HCT116 (cell line): Measurements from ENCODE around the gene ZBED6. TPM values are rescaled to one million over a fixed set of nuclear protein-coding genes. Genes with fewer than 3 reads are reported as not detected.

Experiments
- ATAC-seq: fragments of 200-7000 bp; cut with Tn5 transposase; 2 replicates; pipeline ENCODE4 v1.9.1; 2020; ENCODE audit warnings: mild to moderate bottlenecking, moderate library complexity
- BruUV-seq: library from RNA; stranded (reverse); fragments of 400-500 nt; replicated peaks from 2 replicates; lab custom pipeline; 2021; lab: Mats Ljungman, UMichigan
- CTCF ChIA-PET: fragments of 300-600 bp; sonication (Branson Sonifier 250); formaldehyde crosslinking; loops from one replicate; lab custom pipeline; 2021; ENCODE audit warnings: antibody characterized with exemption; lab: Charles Lee
- POLR2A ChIA-PET: fragments of 300-600, 350-600 bp; sonication (Branson Sonifier 250); formaldehyde crosslinking; loops from one replicate; lab custom pipeline; 2021; ENCODE audit warnings: antibody characterized with exemption; lab: Charles Lee
- RAD21 ChIA-PET, 2 experiments: fragments of 300-600 bp; sonication (Branson Sonifier 250); formaldehyde crosslinking; loops; one replicate each; lab custom pipeline; 2023; ENCODE audit warnings: low total read pairs in 2 of 2; ENCODE audit not compliant: uncharacterized antibody in 2 of 2, unreplicated experiment in 2 of 2, low non-redundant PET in 1 of 2; lab: Charles Lee
- DNase-seq: peaks from one replicate; pipeline ENCODE4 v3.0.0-alpha.2; 2010; ENCODE audit warnings: low read depth, low spot score
- H2AFZ ChIP-seq: fragments of 200-600 bp; shearing (Covaris generic), sonication (generic); 2 replicates; pipeline ENCODE4 v1.6.1; 2017; ENCODE audit warnings: low read depth, mixed run types, mixed read lengths, antibody characterized with exemption, low read length; ENCODE audit not compliant: poor library complexity, severe bottlenecking
- H3K27ac ChIP-seq: 2 replicates; pipeline ENCODE4 v1.5.1; 2012; ENCODE audit warnings: low read depth, low read length
- H3K27me3 ChIP-seq: fragments of 200-600 bp; sonication (generic); 2 replicates; pipeline ENCODE4 v1.6.1; 2016; ENCODE audit warnings: mixed run types, low read length, mixed read lengths; ENCODE audit not compliant: insufficient read depth
- H3K36me3 ChIP-seq, 2 experiments: fragments of 200-500 bp in 1 of 2; fragments of 200-600 bp in 1 of 2; sonication (Bioruptor generic) in 1 of 2; sonication (generic) in 1 of 2; 2 replicates each; pipeline versions ENCODE4 v1.5.1 to v1.6.1; 2014 to 2016; ENCODE audit warnings: low read length in 2 of 2, inconsistent platforms in 1 of 2, mixed read lengths in 1 of 2, mixed run types in 1 of 2; ENCODE audit not compliant: insufficient read depth in 2 of 2, control insufficient read depth in 1 of 2
- H3K4me1 ChIP-seq, 2 experiments: fragments of 200-600 bp in 1 of 2; sonication (generic) in 1 of 2; 2 replicates each; pipeline versions ENCODE4 v1.5.1 to v1.6.1; 2012 to 2017; ENCODE audit warnings: low read length in 2 of 2, inconsistent platforms in 1 of 2, mild to moderate bottlenecking in 1 of 2, mixed read lengths in 1 of 2, mixed run types in 1 of 2, moderate library complexity in 1 of 2; ENCODE audit not compliant: insufficient read depth in 2 of 2, control insufficient read depth in 1 of 2
- H3K4me2 ChIP-seq: fragments of 200-600 bp; sonication (generic); 2 replicates; pipeline ENCODE4 v1.6.1; 2017; ENCODE audit warnings: mixed run types, low read length, mixed read lengths
- H3K4me3 ChIP-seq, 2 experiments: fragments of 200-600 bp in 1 of 2; sonication (generic) in 1 of 2; replicated peaks in 1 of 2; 2 replicates each; pipeline ENCODE4 v1.5.1; 2011 to 2016; ENCODE audit warnings: low read length in 2 of 2, control low read depth in 1 of 2, low read depth in 1 of 2, mild to moderate bottlenecking in 1 of 2, mixed read lengths in 1 of 2, mixed run types in 1 of 2
- H3K79me2 ChIP-seq: fragments of 200-600 bp; sonication (generic); 2 replicates; pipeline ENCODE4 v1.6.1; 2017; ENCODE audit warnings: mild to moderate bottlenecking, mixed run types, low read length, moderate library complexity, mixed read lengths; ENCODE audit not compliant: insufficient read depth
- H3K9ac ChIP-seq: fragments of 200-600 bp; sonication (generic); 2 replicates; pipeline ENCODE4 v1.6.1; 2016; ENCODE audit warnings: low read length, mixed read lengths
- H3K9me2 ChIP-seq: fragments of 200-600 bp; sonication (generic), shearing (Covaris generic); 2 replicates; pipeline ENCODE4 v1.6.1; 2017; ENCODE audit warnings: mixed run types, mild to moderate bottlenecking, moderate library complexity; ENCODE audit not compliant: insufficient read depth
- H3K9me3 ChIP-seq, 2 experiments: fragments of 200-500 bp in 1 of 2; fragments of 200-600 bp in 1 of 2; sonication (Bioruptor generic) in 1 of 2; sonication (generic) in 1 of 2; 2 replicates each; pipeline ENCODE4 v1.6.1; 2014 to 2017; ENCODE audit warnings: low read length in 2 of 2, mixed read lengths in 2 of 2, inconsistent platforms in 1 of 2, low read depth in 1 of 2, mild to moderate bottlenecking in 1 of 2, mixed run types in 1 of 2, moderate library complexity in 1 of 2; ENCODE audit not compliant: control insufficient read depth in 1 of 2, insufficient read depth in 1 of 2
- H4K20me1 ChIP-seq: fragments of 200-600 bp; sonication (generic), shearing (Covaris generic); 2 replicates; pipeline ENCODE4 v1.6.1; 2017; ENCODE audit warnings: mixed run types, mild to moderate bottlenecking, moderate library complexity; ENCODE audit not compliant: insufficient read depth
- CBX3 ChIP-seq: IDR thresholded peaks from 2 replicates; pipeline ENCODE4 v1.6.1; 2012; ENCODE audit warnings: low read depth
- CEBPB ChIP-seq: IDR thresholded peaks from 2 replicates; pipeline ENCODE4 v1.6.1; 2012; ENCODE audit warnings: low read depth
- JUND ChIP-seq: IDR thresholded peaks from 2 replicates; pipeline ENCODE4 v1.6.1; 2012
- POLR2A ChIP-seq: IDR thresholded peaks from 2 replicates; pipeline ENCODE4 v1.7.0; 2011; ENCODE audit warnings: borderline replicate concordance; ENCODE audit not compliant: insufficient read depth, insufficient read length; ENCODE audit errors: extremely low read depth
- POLR2AphosphoS5 ChIP-seq: IDR thresholded peaks from 2 replicates; pipeline ENCODE4 v1.6.1; 2011; ENCODE audit warnings: mild to moderate bottlenecking, low read depth, low read length, moderate library complexity
- RAD21 ChIP-seq: IDR thresholded peaks from 2 replicates; pipeline ENCODE4 v1.6.1; 2012; ENCODE audit warnings: low read depth, mild to moderate bottlenecking
- SRF ChIP-seq: IDR thresholded peaks from 2 replicates; pipeline ENCODE4 v1.6.1; 2012; ENCODE audit warnings: low read depth
- TCF7L2 ChIP-seq: IDR thresholded peaks from 2 replicates; pipeline ENCODE4 v1.7.0; 2011; ENCODE audit warnings: borderline replicate concordance, inconsistent platforms; ENCODE audit not compliant: insufficient read depth, insufficient read length; ENCODE audit errors: extremely low read depth
- YY1 ChIP-seq: IDR thresholded peaks from 2 replicates; pipeline ENCODE4 v1.6.1; 2011; ENCODE audit warnings: low read length, low read depth, moderate library complexity, mild to moderate bottlenecking; ENCODE audit not compliant: insufficient replicate concordance; ENCODE audit errors: extremely low read depth
- ZNF274 ChIP-seq: fragments of 200-500 bp; sonication (Bioruptor generic); IDR thresholded peaks from 2 replicates; pipeline ENCODE4 v1.6.1; 2014; ENCODE audit warnings: mild to moderate bottlenecking, low read depth, low read length, inconsistent platforms
- intact Hi-C: fragments of 100-400 bp; cut with micrococcal nuclease; formaldehyde crosslinking; loops from 2 replicates; pipeline ENCODE4 v1.10.0; 2022
- total RNA-seq: library from RNA; stranded (reverse); gene quantifications from one replicate; pipeline ENCODE4 v1.2.1, GENCODE V29; 2021; ENCODE audit not compliant: unreplicated experiment
- TF ChIP-seq, protein P1 (sequence below): IDR thresholded peaks from 2 replicates; pipeline ENCODE4 v1.6.1; 2012
- TF ChIP-seq, protein P2 (sequence below): IDR thresholded peaks from 2 replicates; pipeline ENCODE4 v1.6.1; 2012
- TF ChIP-seq, protein P3 (sequence below): IDR thresholded peaks from 2 replicates; pipeline ENCODE4 v1.6.1; 2011; ENCODE audit warnings: mild to moderate bottlenecking, low read length, moderate library complexity; ENCODE audit not compliant: insufficient replicate concordance; ENCODE audit errors: extremely low read depth
- TF ChIP-seq, protein P4 (sequence below), 3 experiments: fragments of 200-600 bp in 1 of 3; sonication (generic) in 1 of 3; IDR thresholded peaks in 2 of 3; conservative IDR thresholded peaks in 1 of 3; 2 replicates each; pipeline ENCODE4 v1.5.1; 2012 to 2017; ENCODE audit warnings: low read depth in 2 of 3, low read length in 2 of 3, antibody characterized with exemption in 1 of 3, borderline replicate concordance in 1 of 3, control low read depth in 1 of 3, mild to moderate bottlenecking in 1 of 3, mixed read lengths in 1 of 3, mixed run types in 1 of 3, moderate library complexity in 1 of 3; ENCODE audit not compliant: insufficient read depth in 1 of 3

The ZBED6 gene
- total RNA-seq, 1 experiment from 2014 or later, result 26.9 TPM

DNA sequence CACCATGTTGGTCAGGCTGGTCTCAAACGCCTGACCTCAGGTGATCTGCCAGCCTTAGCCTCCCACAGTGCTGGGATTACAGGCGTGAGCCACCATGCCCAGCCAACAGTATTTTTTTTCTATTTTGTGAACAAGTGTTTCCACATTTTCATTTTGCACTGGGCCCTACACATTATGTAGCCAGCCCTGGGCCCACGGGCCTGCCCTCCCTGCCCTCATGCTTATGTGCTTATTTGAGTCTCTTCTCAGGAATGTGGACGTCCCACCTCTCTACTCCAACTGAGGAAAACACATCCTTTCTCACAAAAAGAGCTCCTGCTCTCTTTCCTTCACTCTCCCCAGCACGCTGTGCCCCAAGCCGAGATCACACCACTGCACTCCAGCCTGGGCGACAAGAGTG, 13.5 kb upstream of the ZBED6 start:
- Histone ChIP-seq H3K27ac (no peak overlapping the region), H3K27me3 (no peaks in the 10 kb centered on the region), H3K4me1 (no peaks in the 10 kb centered on the region), H3K9me3 (no peaks in the 10 kb centered on the region), H3K79me2 (no peaks in the 10 kb centered on the region), H2AFZ (no peak overlapping the region), H3K9ac (no peak overlapping the region), H3K4me3 (no peak overlapping the region), H4K20me1 (no peaks in the 10 kb centered on the region), H3K4me2 (no peak overlapping the region), H3K9me2 (no peaks in the 10 kb centered on the region), H3K36me3 (no peaks in the 10 kb centered on the region)
- DNase-seq (no peak), ATAC-seq (no peak)
- ChIA-PET RAD21 (no interaction called here), CTCF (no interaction called here), POLR2A (no interaction called here)
- intact Hi-C loops, result no loop called here
- TF ChIP-seq POLR2A (no peak), YY1 (no peak), CEBPB (no peak), TCF7L2 (no peak), POLR2AphosphoS5 (no peak), CBX3 (no peak), ZNF274 (no peak), RAD21 (no peak), JUND (no peak), SRF (no peak)
- TF ChIP-seq, protein P1, sequence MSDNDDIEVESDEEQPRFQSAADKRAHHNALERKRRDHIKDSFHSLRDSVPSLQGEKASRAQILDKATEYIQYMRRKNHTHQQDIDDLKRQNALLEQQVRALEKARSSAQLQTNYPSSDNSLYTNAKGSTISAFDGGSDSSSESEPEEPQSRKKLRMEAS, result no peak
- TF ChIP-seq, protein P2, sequence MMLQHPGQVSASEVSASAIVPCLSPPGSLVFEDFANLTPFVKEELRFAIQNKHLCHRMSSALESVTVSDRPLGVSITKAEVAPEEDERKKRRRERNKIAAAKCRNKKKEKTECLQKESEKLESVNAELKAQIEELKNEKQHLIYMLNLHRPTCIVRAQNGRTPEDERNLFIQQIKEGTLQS, result no peak
- TF ChIP-seq, protein P3, sequence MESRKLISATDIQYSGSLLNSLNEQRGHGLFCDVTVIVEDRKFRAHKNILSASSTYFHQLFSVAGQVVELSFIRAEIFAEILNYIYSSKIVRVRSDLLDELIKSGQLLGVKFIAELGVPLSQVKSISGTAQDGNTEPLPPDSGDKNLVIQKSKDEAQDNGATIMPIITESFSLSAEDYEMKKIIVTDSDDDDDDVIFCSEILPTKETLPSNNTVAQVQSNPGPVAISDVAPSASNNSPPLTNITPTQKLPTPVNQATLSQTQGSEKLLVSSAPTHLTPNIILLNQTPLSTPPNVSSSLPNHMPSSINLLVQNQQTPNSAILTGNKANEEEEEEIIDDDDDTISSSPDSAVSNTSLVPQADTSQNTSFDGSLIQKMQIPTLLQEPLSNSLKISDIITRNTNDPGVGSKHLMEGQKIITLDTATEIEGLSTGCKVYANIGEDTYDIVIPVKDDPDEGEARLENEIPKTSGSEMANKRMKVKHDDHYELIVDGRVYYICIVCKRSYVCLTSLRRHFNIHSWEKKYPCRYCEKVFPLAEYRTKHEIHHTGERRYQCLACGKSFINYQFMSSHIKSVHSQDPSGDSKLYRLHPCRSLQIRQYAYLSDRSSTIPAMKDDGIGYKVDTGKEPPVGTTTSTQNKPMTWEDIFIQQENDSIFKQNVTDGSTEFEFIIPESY, result no peak
- TF ChIP-seq, protein P4, sequence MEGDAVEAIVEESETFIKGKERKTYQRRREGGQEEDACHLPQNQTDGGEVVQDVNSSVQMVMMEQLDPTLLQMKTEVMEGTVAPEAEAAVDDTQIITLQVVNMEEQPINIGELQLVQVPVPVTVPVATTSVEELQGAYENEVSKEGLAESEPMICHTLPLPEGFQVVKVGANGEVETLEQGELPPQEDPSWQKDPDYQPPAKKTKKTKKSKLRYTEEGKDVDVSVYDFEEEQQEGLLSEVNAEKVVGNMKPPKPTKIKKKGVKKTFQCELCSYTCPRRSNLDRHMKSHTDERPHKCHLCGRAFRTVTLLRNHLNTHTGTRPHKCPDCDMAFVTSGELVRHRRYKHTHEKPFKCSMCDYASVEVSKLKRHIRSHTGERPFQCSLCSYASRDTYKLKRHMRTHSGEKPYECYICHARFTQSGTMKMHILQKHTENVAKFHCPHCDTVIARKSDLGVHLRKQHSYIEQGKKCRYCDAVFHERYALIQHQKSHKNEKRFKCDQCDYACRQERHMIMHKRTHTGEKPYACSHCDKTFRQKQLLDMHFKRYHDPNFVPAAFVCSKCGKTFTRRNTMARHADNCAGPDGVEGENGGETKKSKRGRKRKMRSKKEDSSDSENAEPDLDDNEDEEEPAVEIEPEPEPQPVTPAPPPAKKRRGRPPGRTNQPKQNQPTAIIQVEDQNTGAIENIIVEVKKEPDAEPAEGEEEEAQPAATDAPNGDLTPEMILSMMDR (IDR thresholded peaks at IDR 0.05 in 2 of 3, conservative IDR thresholded peaks at IDR 0.05 in 1 of 3; ENCODE audit: borderline replicate concordance in 1 of 3, insufficient read depth in 1 of 3, low read depth in 2 of 3, low read length in 2 of 3), result no peak
- BruUV-seq, result no TSS peak
